ENCODE data around the gene KAT2A.
"Not testable (repeated sequence)": the region's sequence is repeated elsewhere in the genome, so short reads cannot be mapped to it uniquely, and the experiment has no call there.

KAT2A gene

DNA sequence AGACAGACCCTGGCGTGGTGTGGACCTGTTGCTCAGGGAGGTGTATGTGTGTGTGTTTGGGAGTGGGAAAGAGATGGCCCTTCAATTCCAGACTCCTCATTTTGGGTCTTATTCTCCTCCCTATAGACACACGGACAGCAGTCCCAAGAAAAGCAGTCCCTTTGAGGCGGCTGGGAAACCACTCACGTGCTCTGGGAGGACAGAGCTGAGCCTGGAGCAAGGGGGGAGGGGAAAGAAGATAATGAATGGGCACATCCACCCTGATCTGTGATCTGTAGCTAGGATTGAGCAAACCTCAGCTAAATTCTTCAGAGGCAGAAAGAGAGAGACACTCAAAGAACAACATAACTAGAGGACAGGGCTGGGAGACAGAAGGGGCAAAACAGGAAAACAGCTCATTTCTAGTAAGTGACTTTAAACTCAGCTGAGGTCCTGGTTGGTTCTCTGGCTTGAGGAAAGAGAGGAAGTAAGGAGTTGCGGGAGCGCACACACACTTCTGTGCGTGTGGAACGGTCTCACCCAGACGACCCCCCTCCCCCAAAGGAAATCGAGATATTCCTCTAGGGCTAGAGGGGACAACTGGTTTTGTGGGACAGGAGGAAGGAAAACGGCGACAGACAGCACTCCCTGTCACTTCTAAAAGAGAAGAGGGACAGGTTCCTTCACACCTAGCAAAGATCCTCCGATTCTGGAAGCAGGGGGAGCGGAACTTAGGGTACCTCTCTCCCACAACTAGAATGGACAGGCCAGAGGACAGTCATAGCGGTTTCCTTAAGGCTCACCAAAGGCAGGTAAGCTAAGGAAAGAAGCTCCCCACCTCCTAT is 33.0 kb upstream of the KAT2A start:
- 8 to 10% methylated on average over 2 to 8 of the region's 15 CpGs for WGBS, 2 experiments (ENCODE audit: insufficient coverage in 2 of 2)
- peak overlapping the region; percentile 100 for H3K4me3 ChIP-seq (ENCODE audit: extremely low read depth, insufficient read depth, low read length, poor library complexity, severe bottlenecking)

DNA sequence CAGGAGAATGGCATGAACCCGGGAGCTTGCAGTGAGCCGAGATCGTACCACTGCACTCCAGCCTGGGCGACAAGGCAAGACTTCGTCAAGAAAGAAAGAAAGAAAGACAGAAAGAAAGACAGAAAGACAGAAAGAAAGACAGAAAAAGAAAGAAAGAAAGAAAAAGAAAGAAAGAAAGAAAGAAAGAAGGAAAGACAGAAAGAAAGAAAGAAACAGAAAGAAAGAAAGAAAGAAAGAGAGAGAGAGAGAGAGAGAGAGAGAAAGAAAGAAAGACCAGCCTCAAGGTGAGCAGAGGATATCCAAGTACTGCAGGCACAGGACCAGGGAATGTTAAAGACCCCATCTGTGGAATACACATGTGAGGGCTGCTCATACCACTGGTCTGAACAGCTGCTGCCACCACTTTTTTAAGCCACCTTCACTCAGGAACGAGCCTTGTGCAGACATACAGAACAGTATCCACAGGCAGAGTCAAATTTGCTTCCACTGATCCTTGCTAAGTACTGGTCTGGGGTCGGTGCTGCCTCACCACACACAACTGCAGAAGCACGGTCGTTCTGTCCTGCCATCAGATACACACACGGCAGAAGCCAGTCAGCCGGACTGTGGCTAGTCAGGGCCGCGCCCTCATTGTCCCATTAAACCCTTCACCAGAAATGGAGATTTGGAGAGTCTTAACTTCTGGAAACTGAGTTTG is 25.9 kb upstream of the KAT2A start:
- WGBS, 2 experiments (ENCODE audit: insufficient coverage in 2 of 2) = 93 to 95% methylated on average over 6 to 13 of the region's 13 CpGs
- Histone ChIP-seq H3K4me1 (ENCODE audit: control insufficient read depth, insufficient read depth, low read length, poor library complexity, severe bottlenecking) (peaks cover 11% of the 10 kb centered on the region), H3K27ac (ENCODE audit: low read depth, low read length, severe bottlenecking) (no peak overlapping the region), H3K36me3 (ENCODE audit: control insufficient read depth, insufficient read depth, low read length) (peaks cover 74% of the 10 kb centered on the region), H3K9me3 (ENCODE audit: control insufficient read depth, low read length) (no peaks in the 10 kb centered on the region), H3K4me3 (ENCODE audit: extremely low read depth, insufficient read depth, low read length, poor library complexity, severe bottlenecking) (no peak overlapping the region)

More for the DNA sequence above, 33.0 kb upstream of the KAT2A start:
- Histone ChIP-seq H3K27ac (ENCODE audit: low read depth, low read length, severe bottlenecking) (peak overlapping the region; percentile 74), H3K9me3 (ENCODE audit: control insufficient read depth, low read length) (no peaks in the 10 kb centered on the region), H3K4me1 (ENCODE audit: control insufficient read depth, insufficient read depth, low read length, poor library complexity, severe bottlenecking) (peaks cover 7% of the 10 kb centered on the region), H3K36me3 (ENCODE audit: control insufficient read depth, insufficient read depth, low read length) (peaks cover 31% of the 10 kb centered on the region)

DNA sequence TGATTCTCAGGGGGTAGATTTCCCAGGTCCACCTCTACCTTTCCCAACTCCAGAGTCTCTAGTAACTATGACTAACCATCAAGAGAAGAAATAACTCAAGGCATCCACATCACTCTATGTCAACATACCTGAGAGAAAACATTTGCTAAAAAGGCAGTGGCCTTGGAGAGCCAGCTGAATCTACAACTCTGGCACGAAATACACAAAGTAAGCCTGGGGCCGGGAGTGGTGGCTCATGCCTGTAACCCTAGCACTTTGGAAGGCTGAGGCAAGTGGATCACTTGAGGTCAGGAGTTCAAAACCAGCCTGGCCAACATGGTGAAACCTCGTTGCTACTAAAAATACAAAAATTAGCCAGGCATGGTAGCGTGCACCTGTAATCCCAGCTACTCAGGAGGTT is 22.0 kb upstream of the KAT2A start:
- peaks cover 63% of the 10 kb centered on the region for H3K36me3 ChIP-seq (ENCODE audit: control insufficient read depth, insufficient read depth, low read length)
- not testable (repeated sequence) for H3K27ac ChIP-seq (ENCODE audit: low read depth, low read length, severe bottlenecking); H3K4me3 ChIP-seq (ENCODE audit: extremely low read depth, insufficient read depth, low read length, poor library complexity, severe bottlenecking); H3K9me3 ChIP-seq (ENCODE audit: control insufficient read depth, low read length)
- WGBS, 2 experiments (ENCODE audit: insufficient coverage in 2 of 2) = 95 to 96% methylated on average over 4 of the region's 4 CpGs
- H3K4me1 ChIP-seq (ENCODE audit: control insufficient read depth, insufficient read depth, low read length, poor library complexity, severe bottlenecking) = peaks cover 12% of the 10 kb centered on the region

DNA sequence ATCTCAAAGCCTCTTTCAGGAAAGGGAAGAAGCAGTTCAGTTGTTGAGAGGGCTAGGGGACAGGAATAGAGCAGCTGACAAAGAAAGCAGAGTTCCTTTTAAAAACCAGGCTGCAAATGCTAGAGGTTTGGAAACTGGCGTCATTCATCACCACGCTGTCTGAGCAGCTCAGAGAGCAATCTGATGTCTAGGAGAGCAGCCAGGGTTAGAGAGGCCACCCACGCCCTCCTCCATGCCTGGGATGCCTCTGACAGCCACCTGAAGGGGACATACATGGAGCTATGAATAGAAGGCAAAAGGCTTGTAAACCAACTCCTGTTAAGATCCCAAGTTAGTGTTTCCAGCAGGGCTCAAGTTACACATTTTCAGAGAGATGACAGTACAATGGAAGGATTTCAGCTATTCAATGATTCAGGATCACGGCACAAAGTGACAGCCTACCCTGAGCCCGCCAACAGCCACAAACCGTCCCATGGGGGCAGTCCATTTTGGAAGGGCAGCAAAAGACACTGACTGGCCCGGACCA is 21.3 kb upstream of the KAT2A start:
- peaks cover 12% of the 10 kb centered on the region for H3K4me1 ChIP-seq (ENCODE audit: control insufficient read depth, insufficient read depth, low read length, poor library complexity, severe bottlenecking)
- H3K27ac ChIP-seq (ENCODE audit: low read depth, low read length, severe bottlenecking) = peak overlapping the region; percentile 26
- no peak overlapping the region for H3K4me3 ChIP-seq (ENCODE audit: extremely low read depth, insufficient read depth, low read length, poor library complexity, severe bottlenecking)
- 81 to 99% methylated on average over 7 of the region's 7 CpGs for WGBS, 2 experiments (ENCODE audit: insufficient coverage in 2 of 2)
- no peaks in the 10 kb centered on the region for H3K9me3 ChIP-seq (ENCODE audit: control insufficient read depth, low read length)
- peaks cover 66% of the 10 kb centered on the region for H3K36me3 ChIP-seq (ENCODE audit: control insufficient read depth, insufficient read depth, low read length)

DNA sequence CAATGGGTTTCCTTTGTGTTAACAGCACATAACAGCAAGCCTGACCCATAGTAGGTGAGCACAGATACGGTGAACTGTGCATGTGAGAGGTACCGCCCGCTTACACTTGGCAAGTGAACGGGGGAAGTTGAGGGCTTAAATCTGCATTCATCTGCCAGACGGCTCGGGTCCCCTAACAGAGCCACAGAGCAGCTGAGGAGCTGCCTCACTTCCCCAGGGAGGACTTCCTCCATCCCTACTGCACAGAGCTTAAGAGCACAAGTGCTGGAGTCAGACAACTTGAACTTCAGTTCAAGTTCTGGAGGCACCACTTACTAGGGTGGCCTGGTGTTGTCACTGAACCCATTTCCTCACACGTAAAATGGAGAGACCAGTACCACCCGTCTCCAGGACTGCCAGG is 20.2 kb upstream of the KAT2A start:
- no peak overlapping the region for H3K27ac ChIP-seq (ENCODE audit: low read depth, low read length, severe bottlenecking)
- no peaks in the 10 kb centered on the region for H3K9me3 ChIP-seq (ENCODE audit: control insufficient read depth, low read length)
- H3K4me3 ChIP-seq (ENCODE audit: extremely low read depth, insufficient read depth, low read length, poor library complexity, severe bottlenecking) = no peak overlapping the region
- WGBS, 2 experiments (ENCODE audit: insufficient coverage in 2 of 2) = 97 to 99% methylated on average over 6 to 8 of the region's 8 CpGs
- H3K4me1 ChIP-seq (ENCODE audit: control insufficient read depth, insufficient read depth, low read length, poor library complexity, severe bottlenecking) = peaks cover 12% of the 10 kb centered on the region
- peaks cover 67% of the 10 kb centered on the region for H3K36me3 ChIP-seq (ENCODE audit: control insufficient read depth, insufficient read depth, low read length)

DNA sequence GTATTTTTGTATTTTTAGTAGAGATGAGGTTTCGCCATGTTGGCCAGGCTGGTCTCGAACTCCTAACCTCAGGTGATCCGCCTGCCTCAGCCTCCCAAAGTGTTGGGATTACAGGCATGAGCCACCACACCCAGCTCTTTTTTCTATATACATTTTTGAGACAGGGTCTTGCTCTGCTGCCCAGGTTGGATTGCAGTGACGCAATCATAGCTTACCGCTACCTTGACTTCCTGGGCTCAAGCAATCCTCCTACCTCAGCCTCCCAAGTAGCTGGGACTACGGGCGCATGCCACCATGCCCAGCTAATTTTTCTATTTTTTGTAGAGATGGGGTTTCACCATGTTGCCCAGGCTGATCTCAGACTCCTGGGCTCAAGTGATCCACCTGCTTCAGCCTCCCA is 19.5 kb upstream of the KAT2A start:
- peaks cover 67% of the 10 kb centered on the region for H3K36me3 ChIP-seq (ENCODE audit: control insufficient read depth, insufficient read depth, low read length)
- H3K4me3 ChIP-seq (ENCODE audit: extremely low read depth, insufficient read depth, low read length, poor library complexity, severe bottlenecking); H3K9me3 ChIP-seq (ENCODE audit: control insufficient read depth, low read length); H3K27ac ChIP-seq (ENCODE audit: low read depth, low read length, severe bottlenecking): not testable (repeated sequence)
- H3K4me1 ChIP-seq (ENCODE audit: control insufficient read depth, insufficient read depth, low read length, poor library complexity, severe bottlenecking) = peaks cover 19% of the 10 kb centered on the region
- 87 to 93% methylated on average over 2 to 6 of the region's 7 CpGs for WGBS, 2 experiments (ENCODE audit: insufficient coverage in 2 of 2)

DNA sequence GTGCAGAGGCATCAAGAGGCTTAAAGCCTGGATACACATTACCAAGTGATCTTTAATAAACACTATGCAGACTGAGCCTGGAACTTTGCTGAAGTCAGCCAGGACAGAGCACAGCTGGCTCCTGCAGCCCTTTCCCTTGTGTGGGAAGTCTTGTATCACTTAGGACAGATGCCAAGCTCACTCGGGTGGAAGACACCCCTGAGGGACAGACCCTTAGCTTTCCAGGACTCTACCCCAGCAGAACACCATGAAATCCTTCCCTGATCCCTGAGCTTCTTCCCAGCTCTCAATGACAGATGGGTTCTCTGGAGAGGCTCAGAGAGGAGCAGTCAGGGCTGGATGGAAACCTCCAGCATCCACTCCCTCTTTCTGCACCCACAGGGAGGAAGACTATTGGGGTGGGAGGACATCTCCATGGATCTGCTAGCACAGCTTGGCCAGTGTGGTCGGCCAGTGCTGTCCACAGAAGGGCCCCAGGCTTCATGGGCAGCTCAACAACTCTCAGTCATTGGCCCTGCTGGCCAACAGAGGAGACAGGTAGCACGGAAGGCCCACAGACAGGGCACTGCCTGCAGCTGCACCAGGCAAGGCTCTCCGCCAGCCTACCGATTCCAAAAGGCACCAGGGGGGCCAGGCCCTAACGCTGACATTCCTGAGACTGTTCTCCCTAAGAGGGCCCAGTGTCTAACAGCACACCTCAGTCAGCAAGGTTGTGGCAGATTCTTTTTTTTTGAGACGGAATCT is 17.8 kb upstream of the KAT2A start:
- Histone ChIP-seq H3K4me1 (ENCODE audit: control insufficient read depth, insufficient read depth, low read length, poor library complexity, severe bottlenecking) (peaks cover 27% of the 10 kb centered on the region), H3K4me3 (ENCODE audit: extremely low read depth, insufficient read depth, low read length, poor library complexity, severe bottlenecking) (no peak overlapping the region), H3K9me3 (ENCODE audit: control insufficient read depth, low read length) (no peaks in the 10 kb centered on the region), H3K36me3 (ENCODE audit: control insufficient read depth, insufficient read depth, low read length) (peaks cover 70% of the 10 kb centered on the region), H3K27ac (ENCODE audit: low read depth, low read length, severe bottlenecking) (no peak overlapping the region)
- WGBS, 2 experiments (ENCODE audit: insufficient coverage in 2 of 2) = 91 to 96% methylated on average over 7 of the region's 7 CpGs

DNA sequence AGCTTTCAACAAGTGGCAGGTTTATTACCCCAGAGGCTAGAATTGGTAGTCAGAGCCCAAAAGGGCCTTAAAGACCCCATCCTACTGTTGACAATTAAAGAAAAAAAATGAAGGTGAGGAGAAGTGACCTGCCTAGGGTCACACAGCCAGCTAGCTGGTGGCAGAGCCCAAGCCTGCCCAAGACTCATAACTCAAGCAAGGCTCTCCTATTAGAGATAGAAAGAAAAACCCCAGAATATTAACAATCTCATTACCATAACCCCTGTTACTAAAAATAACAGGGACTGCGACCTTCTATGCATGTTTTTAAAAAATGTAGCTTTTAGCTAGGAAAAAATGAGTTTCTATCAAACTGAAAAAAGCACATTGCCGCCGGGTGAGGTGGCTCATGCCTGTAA is 15.5 kb upstream of the KAT2A start:
- Histone ChIP-seq H3K4me3 (ENCODE audit: extremely low read depth, insufficient read depth, low read length, poor library complexity, severe bottlenecking) (no peak overlapping the region), H3K36me3 (ENCODE audit: control insufficient read depth, insufficient read depth, low read length) (peaks cover 58% of the 10 kb centered on the region), H3K27ac (ENCODE audit: low read depth, low read length, severe bottlenecking) (no peak overlapping the region), H3K4me1 (ENCODE audit: control insufficient read depth, insufficient read depth, low read length, poor library complexity, severe bottlenecking) (peaks cover 28% of the 10 kb centered on the region), H3K9me3 (ENCODE audit: control insufficient read depth, low read length) (no peaks in the 10 kb centered on the region)
- 95 to 97% methylated on average over 2 of the region's 3 CpGs for WGBS, 2 experiments (ENCODE audit: insufficient coverage in 2 of 2)

DNA sequence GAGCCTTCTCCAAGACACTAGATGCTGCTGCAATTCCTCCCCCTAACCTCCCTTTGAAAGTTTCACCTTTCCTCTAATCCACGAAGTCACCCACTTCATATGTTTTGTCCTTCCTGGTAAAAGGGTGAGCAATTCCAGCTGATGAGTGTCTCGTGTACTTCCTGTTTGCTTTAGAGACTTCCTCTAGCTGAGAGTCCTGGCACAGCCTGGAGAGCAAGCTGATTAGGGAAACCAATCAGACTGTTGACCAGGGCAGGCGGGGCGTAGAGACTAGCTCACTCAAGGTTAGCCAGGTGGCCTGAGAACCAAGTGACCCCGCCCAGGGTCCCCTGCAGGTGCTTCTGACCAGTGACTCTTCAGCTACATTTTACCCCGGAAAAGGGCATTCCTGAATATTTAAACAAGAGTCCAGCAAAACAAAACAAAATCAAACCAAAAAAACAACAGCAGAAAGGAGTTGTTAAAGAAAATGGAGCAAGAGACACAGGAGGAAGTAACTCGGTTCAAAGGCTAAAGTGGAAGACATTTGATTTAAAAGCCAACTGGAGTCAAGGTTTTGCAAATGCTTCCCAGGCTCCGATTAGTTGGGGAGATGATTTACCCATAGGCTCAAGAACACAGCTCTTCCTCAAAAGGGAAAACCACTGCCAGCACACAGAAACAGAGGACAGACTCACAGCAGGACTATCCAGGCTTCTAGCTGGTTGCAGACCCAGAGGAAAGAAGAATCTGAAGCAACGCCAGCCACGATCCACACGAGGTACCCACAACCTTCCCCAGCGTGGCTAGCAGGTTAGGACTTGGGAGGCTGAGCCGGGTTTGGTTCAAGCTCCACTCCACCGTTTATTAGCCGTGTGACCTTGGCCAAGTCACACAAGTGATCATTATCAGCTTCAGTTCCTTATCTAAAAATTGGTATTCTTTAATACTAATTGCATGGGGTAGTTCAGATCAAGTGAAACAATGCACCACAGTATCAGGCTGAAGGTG is 14.8 kb upstream of the KAT2A start:
- H3K4me1 ChIP-seq (ENCODE audit: control insufficient read depth, insufficient read depth, low read length, poor library complexity, severe bottlenecking) = peaks cover 28% of the 10 kb centered on the region
- 86 to 92% methylated on average over 7 to 10 of the region's 15 CpGs for WGBS, 2 experiments (ENCODE audit: insufficient coverage in 2 of 2)
- no peaks in the 10 kb centered on the region for H3K9me3 ChIP-seq (ENCODE audit: control insufficient read depth, low read length)
- H3K27ac ChIP-seq (ENCODE audit: low read depth, low read length, severe bottlenecking) = peak overlapping the region; percentile 75
- H3K4me3 ChIP-seq (ENCODE audit: extremely low read depth, insufficient read depth, low read length, poor library complexity, severe bottlenecking) = no peak overlapping the region
- H3K36me3 ChIP-seq (ENCODE audit: control insufficient read depth, insufficient read depth, low read length) = peaks cover 55% of the 10 kb centered on the region

DNA sequence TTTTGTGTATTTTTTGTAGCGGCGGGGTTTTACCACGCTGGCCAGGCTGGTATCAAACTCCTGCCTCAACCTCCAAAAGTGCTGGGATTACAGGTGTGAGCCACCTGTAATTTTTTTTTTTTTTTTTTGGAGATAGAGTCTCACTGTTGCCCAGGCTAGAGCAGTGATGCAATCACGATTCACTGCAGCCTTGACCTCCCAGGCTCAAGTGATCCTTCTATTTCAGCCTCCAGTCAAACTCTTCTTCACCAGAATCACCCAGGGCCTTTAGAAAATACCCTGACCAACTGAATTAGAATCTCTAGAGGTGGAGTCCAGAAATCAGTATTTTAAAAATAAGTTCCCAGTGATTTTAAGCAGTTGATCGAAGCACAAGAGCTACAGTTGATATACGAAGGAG is 14.0 kb upstream of the KAT2A start:
- Histone ChIP-seq H3K27ac (ENCODE audit: low read depth, low read length, severe bottlenecking) (peak overlapping the region; percentile 75), H3K36me3 (ENCODE audit: control insufficient read depth, insufficient read depth, low read length) (peaks cover 58% of the 10 kb centered on the region), H3K4me3 (ENCODE audit: extremely low read depth, insufficient read depth, low read length, poor library complexity, severe bottlenecking) (no peak overlapping the region), H3K4me1 (ENCODE audit: control insufficient read depth, insufficient read depth, low read length, poor library complexity, severe bottlenecking) (peaks cover 28% of the 10 kb centered on the region), H3K9me3 (ENCODE audit: control insufficient read depth, low read length) (no peaks in the 10 kb centered on the region)
- 98% methylated on average over 4 to 5 of the region's 6 CpGs for whole genome bisulfite sequencing, 2 experiments (ENCODE audit: insufficient coverage in 2 of 2)
